HFF-Myc (cell line): Measurements from ENCODE around the gene RPS6KA2.

ENCODE experiments used
- DNase-seq: peaks from one replicate; pipeline ENCODE4 v3.0.0-alpha.2; 2011; ENCODE audit warnings: low read depth; ENCODE audit errors: extremely low read depth
- H3K4me3 ChIP-seq: replicated peaks from 2 replicates; pipeline ENCODE4 v1.5.1; 2011; ENCODE audit warnings: low read depth, mild to moderate bottlenecking, control low read depth, low read length
- CTCF ChIP-seq: IDR thresholded peaks from 2 replicates; pipeline ENCODE4 v1.5.1; 2012; ENCODE audit warnings: mild to moderate bottlenecking, low read depth, low read length, control low read depth; ENCODE audit errors: missing control alignments

The RPS6KA2 gene

GRCh38 chr6:166505133-166505905, 121.7 kb downstream of the RPS6KA2 start:
- no peak for TF ChIP-seq CTCF
- no peak for DNase-seq
- no peak overlapping the region for H3K4me3 ChIP-seq

- TF ChIP-seq CTCF = no peak
- no peak overlapping the region for H3K4me3 ChIP-seq
- no peak for DNase-seq
These were observed 123.0 kb downstream of the RPS6KA2 start for GRCh38 chr6:166504100-166504499.

- H3K4me3 ChIP-seq = no peak overlapping the region
- no peak for TF ChIP-seq CTCF
- DNase-seq = no peak
These were observed 123.8 kb downstream of the RPS6KA2 start for GRCh38 chr6:166503167-166503744.

- no peak overlapping the region for H3K4me3 ChIP-seq
- DNase-seq = no peak
- TF ChIP-seq CTCF = no peak
These were observed 124.6 kb downstream of the RPS6KA2 start for GRCh38 chr6:166502453-166502852.

- H3K4me3 ChIP-seq = no peak overlapping the region
- no peak for TF ChIP-seq CTCF
- DNase-seq = no peak
These were observed 125.8 kb downstream of the RPS6KA2 start for GRCh38 chr6:166501246-166501645.

- no peak for DNase-seq
- H3K4me3 ChIP-seq = no peak overlapping the region
- TF ChIP-seq CTCF = no peak
These were observed 126.8 kb downstream of the RPS6KA2 start for GRCh38 chr6:166500246-166500645.
